GM23248 (cell line): Measurements from ENCODE around the gene HTATIP2.

Experiments used
- EZH2 ChIP-seq: fragments of 200-600 bp; sonication (generic); IDR thresholded peaks from 2 replicates; pipeline ENCODE4 v1.6.1; 2018; ENCODE audit warnings: antibody characterized with exemption, mild to moderate bottlenecking; ENCODE audit not compliant: insufficient read depth, poor library complexity, severe bottlenecking
- EZH2phosphoT487 ChIP-seq: fragments of 200-600 bp; sonication (generic); IDR thresholded peaks from 2 replicates; pipeline ENCODE4 v1.6.1; 2018; ENCODE audit warnings: antibody characterized with exemption, moderate library complexity, mild to moderate bottlenecking, low read depth; ENCODE audit not compliant: insufficient read depth

DNA sequence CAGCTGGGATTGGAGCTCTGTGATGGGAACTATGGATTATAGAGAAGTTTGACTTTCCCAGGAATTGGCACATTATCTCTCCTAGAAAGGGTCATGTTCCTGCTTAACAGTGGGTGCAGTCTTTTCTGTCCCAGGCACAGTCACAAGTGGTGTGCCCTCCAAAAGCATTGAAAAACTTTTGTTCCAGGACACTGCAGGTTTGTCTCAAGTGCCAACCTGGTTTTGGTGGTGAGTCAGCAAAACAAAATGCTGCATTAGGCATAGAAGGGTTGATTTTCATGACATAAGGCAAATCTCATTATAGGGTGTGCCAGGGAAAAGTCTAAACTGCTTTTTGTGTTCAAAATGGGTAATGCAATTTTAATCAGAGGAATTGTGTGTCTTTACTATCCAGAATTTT is 4.9 kb downstream of the HTATIP2 start:
- no peak for TF ChIP-seq EZH2
- no peak for TF ChIP-seq EZH2phosphoT487
